Natural killer cell (primary cell): ENCODE measurements around the gene COL11A2. TPM values are rescaled to one million over a fixed set of nuclear protein-coding genes. Genes with fewer than 3 reads are reported as not detected.

ENCODE experiments used
- ATAC-seq, 3 donors: fragments of 150-1000 bp in 2 of 3; fragments of 200-7000 bp in 1 of 3; cut with Tn5 transposase; 1 replicate in 1 of 3; 2 replicates in 2 of 3; pipeline ENCODE4 v1.10.0; 2021; ENCODE audit warnings: mild to moderate bottlenecking in 2 of 3, moderate library complexity in 2 of 3
- DNase-seq, 2 donors: peaks; one replicate each; pipeline versions ENCODE4 v3.0.0 to v3.0.0-alpha.2; 2013 to 2021; ENCODE audit warnings: mixed read lengths in 1 of 2
- H3K27ac ChIP-seq: one replicate; pipeline ENCODE4 v1.5.1; 2013; ENCODE audit warnings: mild to moderate bottlenecking, low read length
- H3K27me3 ChIP-seq: one replicate; pipeline ENCODE4 v1.6.1; 2013; ENCODE audit warnings: low read length; ENCODE audit not compliant: control insufficient read depth, insufficient read depth
- H3K36me3 ChIP-seq: one replicate; pipeline ENCODE4 v1.6.1; 2013; ENCODE audit warnings: low read length; ENCODE audit not compliant: control insufficient read depth, insufficient read depth
- H3K4me1 ChIP-seq: one replicate; pipeline ENCODE4 v1.6.1; 2013; ENCODE audit warnings: low read length; ENCODE audit not compliant: control insufficient read depth, insufficient read depth
- H3K4me3 ChIP-seq: one replicate; pipeline ENCODE4 v1.5.1; 2013; ENCODE audit warnings: low read length
- H3K9me3 ChIP-seq: one replicate; pipeline ENCODE4 v1.6.1; 2013; ENCODE audit warnings: low read length; ENCODE audit not compliant: control insufficient read depth, insufficient read depth
- H3K27ac Mint-ChIP-seq, 2 donors: one replicate each; pipeline ENCODE4 v1.8.0; 2022; ENCODE audit warnings: mild to moderate bottlenecking in 2 of 2, mixed read lengths in 2 of 2, moderate library complexity in 1 of 2
- H3K27me3 Mint-ChIP-seq, 2 donors: one replicate each; pipeline ENCODE4 v1.8.0; 2022; ENCODE audit warnings: low read depth in 2 of 2, mixed read lengths in 2 of 2
- H3K36me3 Mint-ChIP-seq: one replicate; pipeline ENCODE4 v1.8.0; 2022; ENCODE audit warnings: mixed read lengths
- H3K4me1 Mint-ChIP-seq, 2 donors: one replicate each; pipeline ENCODE4 v1.8.0; 2022; ENCODE audit warnings: mixed read lengths in 2 of 2
- H3K4me3 Mint-ChIP-seq: one replicate; pipeline ENCODE4 v1.8.0; 2022; ENCODE audit warnings: mild to moderate bottlenecking, moderate library complexity, mixed read lengths
- H3K9me3 Mint-ChIP-seq, 2 donors: one replicate each; pipeline ENCODE4 v1.8.0; 2022; ENCODE audit warnings: mixed read lengths in 2 of 2
- CTCF ChIP-seq: fragments of 200-600 bp; IDR thresholded peaks from one replicate; pipeline ENCODE4 v1.8.0; 2022; ENCODE audit warnings: antibody characterized with exemption
- WGBS: methylation state at CpG from one replicate; pipeline ENCODE4 v1.1.7; 2013; ENCODE audit warnings: missing lambda C conversion rate; ENCODE audit not compliant: insufficient coverage; 5-methylcytosine and 5-hydroxymethylcytosine counted together
- intact Hi-C: fragments of 100-400 bp; cut with micrococcal nuclease; formaldehyde crosslinking; loops from one replicate; pipeline ENCODE4 v1.14.2; 2022
- total RNA-seq, 4 donors: library from RNA; stranded (reverse); fragments of 120-200 nt in 1 of 4; gene quantifications; one replicate each; pipeline versions ENCODE4 v1.2.3 to v1.2.4, GENCODE V29; 2013 to 2022

COL11A2 gene
- total RNA-seq, 3 donors from 2014 or later (not counting 1 experiment from before 2014, with no cell fraction given), result 0.93 to 2.0 (median 0.94) TPM

- peak overlapping the region; percentile 68 to 79 for H3K27ac Mint-ChIP-seq
- no peak for ATAC-seq
- peaks cover 13% of the 10 kb centered on the region for H3K36me3 Mint-ChIP-seq
- no peak for TF ChIP-seq CTCF
- WGBS, result 100% methylated on average over 3 of the region's 3 CpGs
- intact Hi-C loops, result no loop called here
- peaks cover 43% of the 10 kb centered on the region for H3K4me1 ChIP-seq
- H3K4me3 Mint-ChIP-seq, result peak overlapping the region; percentile 87
- DNase-seq, result peak in 1 of 2 donors; percentile 20
- H3K27me3 Mint-ChIP-seq, result no peaks in the 10 kb centered on the region
- H3K9me3 ChIP-seq, result no peaks in the 10 kb centered on the region
- H3K4me3 ChIP-seq, result no peak overlapping the region
- H3K36me3 ChIP-seq, result peaks cover 22% of the 10 kb centered on the region
- H3K9me3 Mint-ChIP-seq, result no peaks in the 10 kb centered on the region
- H3K27ac ChIP-seq, result no peak overlapping the region
- H3K4me1 Mint-ChIP-seq, result peaks cover 50 to 68% of the 10 kb centered on the region in 2 donors
- H3K27me3 ChIP-seq, result no peaks in the 10 kb centered on the region
Observed at GRCh38 chr6:33206027-33206863, 14.0 kb upstream of the COL11A2 start.

- Mint-ChIP-seq H3K27me3 (no peaks in the 10 kb centered on the region), H3K9me3 (no peaks in the 10 kb centered on the region), H3K27ac (peak overlapping the region; percentile 68 to 79), H3K36me3 (peaks cover 13% of the 10 kb centered on the region), H3K4me3 (peak overlapping the region; percentile 87), H3K4me1 (peaks cover 58 to 77% of the 10 kb centered on the region in 2 donors)
- ATAC-seq (no peak), DNase-seq (peak in 1 of 2 donors; percentile 57)
- Histone ChIP-seq H3K36me3 (peaks cover 22% of the 10 kb centered on the region), H3K4me3 (peak overlapping the region; percentile 63), H3K4me1 (peaks cover 47% of the 10 kb centered on the region), H3K27me3 (no peaks in the 10 kb centered on the region), H3K27ac (no peak overlapping the region), H3K9me3 (no peaks in the 10 kb centered on the region)
- intact Hi-C loops, result no loop called here
- TF ChIP-seq CTCF, result no peak
- WGBS, result 60% methylated on average over 14 of the region's 17 CpGs
Observed at GRCh38 chr6:33205191-33206026, 13.1 kb upstream of the COL11A2 start.

GRCh38 chr6:33204415-33205190, 12.3 kb upstream of the COL11A2 start, which contains the start of gene HSD17B8:
TSS of gene HSD17B8 (plus strand) at chr6:33204655. CDS start at chr6:33204669, 14 bp downstream.
- peak within 1 kb of the TSS; percentile 63 for H3K4me3 ChIP-seq

More at GRCh38 chr6:33204415-33205190, 12.3 kb upstream of the COL11A2 start, which contains the start of gene HSD17B8:
- peak within 1 kb of the TSS; percentile 19 for H3K27ac ChIP-seq
- intact Hi-C loops, result loop anchor here (5.0 kb wide), 2 partner anchors 208 to 352 kb away; partner anchors contain the start of genes PHF1, PSMB9 and TAP1
- H3K4me3 Mint-ChIP-seq, result peak within 1 kb of the TSS; percentile 87
- no peaks in the 10 kb centered on the region for H3K27me3 ChIP-seq
- H3K9me3 Mint-ChIP-seq, result no peaks in the 10 kb centered on the region
- WGBS, result under 1% methylated on average over 46 of the region's 48 CpGs
- H3K27me3 Mint-ChIP-seq, result no peaks in the 10 kb centered on the region
- DNase-seq (peak; percentile 87 to 94), ATAC-seq (peak; percentile 61 to 80 (median 70))
- H3K27ac Mint-ChIP-seq, result peak within 1 kb of the TSS; percentile 68 to 79
- H3K9me3 ChIP-seq, result no peaks in the 10 kb centered on the region
- peaks cover 13% of the 10 kb centered on the region for H3K36me3 Mint-ChIP-seq
- H3K4me1 ChIP-seq, result peaks cover 51% of the 10 kb centered on the region
- peaks cover 59 to 76% of the 10 kb centered on the region in 2 donors for H3K4me1 Mint-ChIP-seq
- TF ChIP-seq CTCF, result no peak
- peaks cover 22% of the 10 kb centered on the region for H3K36me3 ChIP-seq
